ENCODE data around the gene ARHGAP23.

The ARHGAP23 gene

DNA sequence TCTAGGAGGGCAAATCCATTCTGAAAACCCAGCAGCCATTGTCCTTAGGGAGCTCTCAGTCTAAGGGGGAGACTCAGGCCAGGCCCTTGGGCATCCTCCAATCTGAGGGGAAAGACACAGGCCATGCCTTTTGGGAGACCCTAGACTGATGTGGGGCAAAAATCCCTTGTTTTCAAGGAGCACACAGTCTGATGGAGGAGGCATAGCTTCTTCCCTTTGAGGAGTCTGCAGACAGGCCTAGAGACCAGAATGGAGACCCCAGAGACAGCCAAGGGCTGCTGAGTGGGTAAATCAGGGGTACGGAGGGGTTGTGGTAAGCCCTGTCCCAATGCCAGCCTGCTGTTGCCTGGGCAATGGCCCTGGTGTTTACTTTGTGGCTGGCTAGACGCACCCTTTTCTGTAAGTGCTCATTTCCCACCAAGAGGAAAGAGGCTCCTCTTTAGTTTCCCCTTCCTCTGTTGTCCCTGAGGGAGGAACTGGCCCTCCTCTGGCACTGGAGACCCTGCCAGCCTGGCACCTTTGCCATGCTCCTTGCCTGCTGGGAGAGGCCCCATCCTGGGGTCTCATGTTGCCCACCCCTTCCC, 19.3 kb downstream of the ARHGAP23 start:
- DNase-seq, result no peak

DNA sequence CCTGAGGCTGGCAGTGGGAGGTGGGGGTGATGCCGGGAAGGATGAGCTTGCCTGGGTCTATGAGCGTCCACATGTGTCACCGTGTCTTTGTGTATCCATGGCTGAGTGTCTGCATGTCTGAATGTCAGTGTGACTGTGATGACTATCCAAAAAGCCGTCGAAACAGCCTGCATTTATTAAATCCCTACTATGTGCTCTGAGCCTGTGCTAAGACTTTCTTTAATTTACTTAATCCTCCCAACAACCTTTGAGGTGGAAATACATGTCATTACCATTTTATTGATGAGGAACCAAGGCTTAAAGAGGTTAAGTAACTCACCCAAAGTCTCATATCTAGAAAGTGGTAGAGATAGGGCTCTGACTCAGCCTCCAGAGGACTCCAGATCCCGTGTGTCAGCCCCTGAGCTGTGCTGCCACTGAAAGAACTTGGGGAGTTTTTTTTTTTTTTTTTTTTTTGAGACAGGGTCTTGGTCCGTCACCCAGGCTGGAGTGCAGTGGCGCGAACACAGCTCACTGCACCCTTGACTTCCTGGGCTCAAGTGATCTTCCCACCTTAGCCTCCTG, 20.0 kb downstream of the ARHGAP23 start:
- no peak for DNase-seq

DNA sequence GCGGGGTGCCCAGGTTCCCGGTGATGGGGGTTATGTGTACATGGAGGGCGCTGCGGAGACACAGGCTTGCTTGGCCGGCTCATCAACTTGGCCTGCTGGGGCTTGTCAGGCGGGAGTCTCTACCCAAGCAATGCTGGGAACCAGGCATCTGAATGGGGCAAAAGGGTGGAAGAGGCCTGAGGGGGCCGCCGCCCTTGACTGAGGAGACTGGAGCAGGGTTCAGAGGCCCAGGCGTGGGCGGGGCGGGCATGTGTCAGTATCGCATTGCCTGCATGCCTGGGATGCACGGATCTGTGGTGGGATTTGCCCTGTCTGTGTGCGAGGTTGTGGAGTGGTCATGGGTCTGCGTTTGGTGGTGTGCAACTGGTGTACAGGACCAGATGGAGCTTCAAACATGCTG, 21.1 kb downstream of the ARHGAP23 start:
- DNase-seq, result no peak

DNA sequence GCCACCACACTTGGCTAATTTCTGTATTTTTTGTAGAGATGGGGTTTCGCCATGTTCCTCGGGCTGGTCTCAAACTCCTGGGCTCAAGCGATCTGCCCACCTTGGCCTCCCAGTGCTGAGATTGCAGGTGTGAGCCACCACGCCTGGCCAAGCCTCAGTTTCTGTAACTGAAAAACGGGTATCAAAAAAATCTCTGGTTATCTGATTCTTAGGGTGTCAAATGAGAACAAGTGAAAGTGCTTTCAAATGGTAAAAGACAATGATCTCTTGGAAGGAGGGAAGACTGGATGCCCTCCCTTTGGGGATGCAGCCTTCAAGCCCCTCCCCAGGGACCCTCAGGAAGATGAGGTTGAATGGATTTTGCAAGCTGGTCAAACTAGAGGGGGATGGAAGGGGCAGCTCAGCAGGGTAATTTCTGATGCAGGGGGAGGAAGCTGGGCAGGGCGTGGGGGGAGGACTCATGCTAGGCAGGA, 22.3 kb downstream of the ARHGAP23 start:
- no peak for DNase-seq

DNA sequence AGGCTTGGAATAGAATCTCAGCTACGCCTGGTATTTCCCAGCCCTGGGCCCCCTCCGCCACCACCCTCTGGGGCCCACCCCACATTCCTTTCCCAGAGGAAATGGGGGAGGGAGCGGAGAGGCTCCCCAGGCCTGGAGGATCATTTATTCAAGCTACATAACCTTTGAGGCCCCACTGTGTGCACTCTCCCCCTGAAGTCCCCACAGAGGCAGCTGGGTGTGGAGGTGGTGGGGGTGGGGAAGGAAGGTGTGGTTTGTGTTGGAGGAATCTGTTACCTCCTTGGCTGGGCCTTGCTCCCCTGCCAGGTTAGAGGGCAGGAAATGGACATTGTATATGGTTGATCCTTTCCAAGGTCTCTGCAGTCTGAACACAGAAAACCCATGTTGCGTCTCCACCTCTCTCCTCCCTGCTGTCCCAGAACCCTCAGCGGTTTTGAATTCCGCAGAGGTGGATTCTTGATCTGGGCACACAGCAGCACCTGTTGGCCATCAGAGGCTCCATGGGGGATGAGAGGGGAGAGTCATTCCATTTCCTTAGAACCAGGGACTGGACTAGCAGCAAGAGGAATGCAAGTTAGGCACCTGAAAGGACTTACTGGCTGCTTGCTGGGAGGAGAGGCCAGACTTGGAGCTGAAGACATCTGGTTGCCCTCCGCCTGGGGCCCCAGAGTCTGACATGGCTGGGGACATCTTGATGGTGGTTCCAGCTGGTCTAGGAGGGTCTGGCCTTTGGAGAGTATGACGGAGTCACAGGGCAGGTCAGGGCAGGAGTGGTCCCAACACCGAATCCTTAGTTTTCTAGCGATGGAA, 23.0 kb downstream of the ARHGAP23 start:
- no peak for DNase-seq

DNA sequence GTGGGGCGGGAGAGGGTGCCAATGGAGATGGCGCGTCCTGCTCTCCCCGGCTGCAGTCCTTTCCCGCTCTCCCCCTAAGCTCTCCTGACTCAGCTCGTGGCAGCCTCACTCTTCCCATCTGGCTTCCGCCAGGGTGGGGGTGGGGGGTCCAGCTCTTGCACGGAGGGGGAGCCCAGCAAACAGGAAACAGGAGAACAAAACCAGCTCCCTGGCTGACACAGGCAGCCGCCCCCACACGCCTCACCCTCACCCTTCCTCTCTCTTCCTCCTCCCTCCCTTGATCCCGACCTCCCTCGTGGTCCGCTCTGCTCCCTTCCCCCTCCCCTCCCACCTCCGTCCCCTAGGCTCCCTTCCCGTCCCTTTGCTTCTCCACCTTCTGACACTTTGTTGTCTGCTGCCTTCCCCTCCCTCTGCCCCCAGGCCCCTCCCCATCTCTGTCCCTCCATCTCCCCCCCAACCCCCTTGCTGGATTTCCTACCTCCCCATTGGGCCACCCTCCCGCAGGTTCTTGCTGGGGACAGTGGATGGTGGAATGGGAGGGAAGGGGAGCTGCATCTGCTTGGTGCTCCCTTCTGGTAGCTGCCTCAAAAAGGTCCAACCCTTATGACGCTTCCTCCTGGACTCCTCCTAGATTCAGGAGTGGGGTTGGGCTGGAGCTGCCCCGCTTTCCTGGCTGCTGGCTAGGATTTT, 23.7 kb downstream of the ARHGAP23 start:
- DNase-seq, result no peak

DNA sequence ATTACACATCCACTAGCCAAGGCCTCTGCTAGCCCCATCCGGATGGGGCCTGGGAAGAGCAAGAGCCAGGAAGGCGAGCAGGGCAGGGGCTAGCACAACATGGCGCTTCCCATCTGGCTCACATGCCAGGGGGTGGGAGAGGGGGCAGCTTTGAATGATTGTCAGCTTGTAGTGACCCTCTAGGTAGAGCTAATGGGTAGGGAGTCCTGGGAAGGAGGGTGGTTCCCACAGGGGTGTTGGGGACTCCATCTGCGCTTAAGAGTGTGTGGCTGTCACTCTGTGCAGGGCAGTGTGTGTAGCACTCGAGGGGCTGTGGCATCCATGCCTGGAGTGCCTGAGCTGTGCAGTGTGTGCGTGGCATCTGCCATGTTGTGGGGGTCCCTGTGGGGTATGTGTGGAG, 24.5 kb downstream of the ARHGAP23 start:
- no peak for DNase-seq

DNA sequence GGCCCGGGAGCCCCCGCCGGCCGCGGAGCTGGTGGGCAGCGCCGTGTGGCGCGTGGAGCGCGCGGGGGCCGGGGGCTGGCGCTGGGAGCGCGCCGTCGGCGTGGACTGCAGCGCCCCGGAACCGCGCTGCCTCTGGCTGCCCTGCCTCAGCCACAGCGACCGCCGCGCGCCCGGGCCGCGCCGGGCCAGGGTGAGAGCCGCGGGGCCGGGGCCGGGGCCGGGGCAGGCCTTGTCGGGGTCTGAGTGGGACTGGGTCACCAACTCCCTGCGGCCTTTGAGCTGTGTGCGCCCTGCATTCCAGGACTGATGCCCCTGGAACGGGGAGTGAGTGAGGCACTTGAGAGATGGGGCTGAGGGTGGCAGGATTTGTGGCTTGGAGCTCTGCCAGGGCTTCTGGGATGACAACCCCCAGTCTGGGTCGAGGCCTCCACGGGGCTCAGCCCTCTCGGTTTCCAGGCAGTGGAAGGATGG, 25.7 kb downstream of the ARHGAP23 start:
- no peak for DNase-seq

DNA sequence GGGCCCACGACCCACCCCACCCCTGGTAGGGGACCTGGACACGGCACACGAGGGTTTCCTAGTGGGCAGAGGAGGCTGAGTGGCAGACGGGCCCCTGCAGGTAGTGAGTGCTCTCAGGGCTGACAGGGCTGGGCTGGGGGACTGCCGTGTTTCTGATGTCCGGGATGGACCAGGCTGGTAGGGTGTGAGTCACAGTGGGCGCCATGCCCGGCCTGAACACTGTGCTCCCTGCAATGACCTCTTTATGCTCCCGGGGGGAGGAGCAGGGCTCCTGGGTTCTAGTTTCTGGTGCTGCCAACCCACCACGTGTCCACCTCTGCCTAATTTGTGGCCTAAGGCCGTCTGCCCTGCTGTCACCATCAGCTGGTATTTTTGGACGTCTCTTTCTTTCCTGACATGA, 26.3 kb downstream of the ARHGAP23 start:
- DNase-seq, result no peak

DNA sequence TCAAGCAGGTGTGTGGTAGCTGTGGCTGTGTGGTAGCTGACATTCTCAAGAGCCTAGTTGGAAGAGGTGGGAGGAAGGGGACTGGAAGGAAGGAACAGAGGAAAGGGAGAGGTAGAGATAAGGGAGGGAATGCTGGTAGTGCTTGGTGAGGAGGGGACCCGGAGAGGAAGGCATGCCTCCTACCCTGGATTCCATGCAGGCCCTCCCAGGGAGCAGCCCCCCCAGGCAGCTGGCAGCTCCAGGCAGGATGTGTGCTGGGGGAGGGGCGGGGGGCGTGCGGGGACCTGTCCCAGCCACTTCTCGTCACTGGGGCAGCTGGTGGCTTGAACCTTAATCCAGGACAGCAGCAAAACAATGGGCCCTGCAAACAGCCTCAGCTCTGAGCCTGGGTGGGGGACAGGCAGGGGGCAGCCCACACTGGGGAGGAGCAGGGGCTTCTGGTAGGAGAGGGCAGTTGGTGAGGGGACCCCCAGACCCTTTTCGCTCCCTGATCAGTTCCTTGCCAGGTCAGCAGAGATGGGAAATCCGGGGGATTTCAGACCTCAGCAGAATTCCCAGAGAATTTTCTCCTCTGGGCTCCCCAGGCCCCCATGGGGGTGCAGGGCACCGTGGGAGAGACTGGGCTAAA, 27.1 kb downstream of the ARHGAP23 start:
- DNase-seq, result no peak

DNA sequence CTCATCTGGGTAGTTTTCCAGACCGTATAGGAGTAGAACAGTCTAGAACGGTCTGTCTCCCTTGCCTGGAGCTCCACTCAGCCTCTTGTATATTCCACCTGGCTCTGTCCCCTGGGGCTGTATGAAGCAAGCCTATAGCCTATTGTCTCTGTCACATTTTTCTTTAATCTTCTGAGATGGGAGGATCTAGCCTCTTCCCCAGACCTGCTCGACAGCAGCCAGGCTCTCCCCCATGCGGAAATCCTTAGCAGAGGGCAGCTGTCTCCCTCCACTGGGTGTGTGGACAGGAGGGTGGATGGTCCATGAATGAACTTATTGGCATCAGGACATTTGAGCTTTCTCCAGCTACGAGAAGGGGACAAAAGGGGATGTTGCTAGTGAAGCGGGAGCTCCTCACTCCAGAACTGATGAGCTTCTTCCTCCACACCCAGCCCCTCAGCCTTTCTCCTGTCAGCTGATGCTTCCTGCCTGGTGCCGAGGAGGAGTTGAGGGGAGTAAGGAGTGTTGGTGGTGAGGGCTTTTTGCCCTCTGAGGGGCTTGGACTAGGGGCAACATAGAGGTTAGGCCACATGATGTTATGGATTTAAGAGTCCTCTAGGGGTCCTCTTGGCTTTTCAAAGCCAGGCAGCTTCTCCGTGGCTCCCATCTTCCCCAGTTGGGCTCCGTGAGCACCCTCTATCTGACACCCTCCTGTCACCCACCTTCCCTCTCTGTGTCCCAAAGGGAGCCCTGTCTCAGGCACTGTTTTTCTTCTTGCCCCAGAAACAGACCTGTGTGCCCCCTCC, 28.0 kb downstream of the ARHGAP23 start:
- DNase-seq, result no peak

DNA sequence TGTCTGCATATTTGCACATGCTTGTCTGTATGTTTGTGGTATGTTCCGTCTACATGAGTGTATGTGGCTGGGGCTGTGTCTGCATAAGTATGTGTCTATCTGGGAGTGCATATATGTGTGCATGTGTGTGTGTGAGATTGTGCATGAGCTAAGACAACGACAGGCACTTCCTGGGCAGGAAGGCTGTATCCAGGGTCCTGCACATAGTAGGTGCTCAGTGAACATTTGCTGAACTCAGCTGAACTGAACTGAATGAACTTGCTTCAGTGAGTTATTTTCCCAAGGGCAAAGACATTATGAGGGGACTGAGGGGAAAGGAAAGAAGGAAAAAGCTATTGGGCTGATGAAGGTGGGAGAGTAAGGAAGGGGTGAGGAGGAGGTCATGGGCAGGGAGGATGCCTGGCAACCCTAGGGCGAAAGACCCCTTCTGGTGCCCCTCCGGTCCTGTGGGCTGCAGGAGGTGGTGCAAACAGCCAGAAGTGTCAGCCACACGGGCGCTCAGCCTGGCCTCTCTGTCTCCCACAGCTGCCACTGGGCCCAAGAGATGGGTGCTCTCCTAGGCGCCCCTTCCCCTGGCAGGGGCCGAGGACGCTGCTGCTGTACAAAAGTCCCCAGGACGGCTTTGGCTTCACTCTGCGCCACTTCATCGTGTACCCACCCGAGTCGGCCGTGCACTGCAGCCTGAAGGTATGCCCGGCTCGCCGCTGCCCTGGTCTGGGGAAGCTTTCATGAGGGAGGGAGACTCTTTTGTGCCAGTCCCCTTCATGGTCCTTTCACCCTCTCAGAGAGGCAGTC, 29.5 kb downstream of the ARHGAP23 start:
- no peak for DNase-seq

DNA sequence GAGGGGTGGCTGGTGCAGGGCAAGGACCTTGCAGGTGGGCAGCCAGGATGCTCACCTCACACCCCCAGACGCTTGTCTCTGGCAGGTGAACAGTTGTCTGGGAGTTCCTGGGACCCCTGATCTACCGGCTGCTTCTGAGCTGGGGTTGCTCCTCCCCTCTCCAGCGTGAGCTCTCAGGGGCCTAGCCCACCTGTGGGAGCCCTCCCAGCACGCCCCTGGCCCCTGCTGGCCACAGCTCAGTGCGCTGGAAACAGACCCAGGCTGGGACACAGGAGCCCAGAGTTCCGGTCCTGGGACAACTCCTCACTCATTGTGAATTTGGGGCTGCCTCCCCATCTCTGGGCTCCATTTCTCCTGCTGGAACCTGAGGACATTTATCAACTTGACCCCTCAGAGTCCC, 30.3 kb downstream of the ARHGAP23 start:
- no peak for DNase-seq

DNA sequence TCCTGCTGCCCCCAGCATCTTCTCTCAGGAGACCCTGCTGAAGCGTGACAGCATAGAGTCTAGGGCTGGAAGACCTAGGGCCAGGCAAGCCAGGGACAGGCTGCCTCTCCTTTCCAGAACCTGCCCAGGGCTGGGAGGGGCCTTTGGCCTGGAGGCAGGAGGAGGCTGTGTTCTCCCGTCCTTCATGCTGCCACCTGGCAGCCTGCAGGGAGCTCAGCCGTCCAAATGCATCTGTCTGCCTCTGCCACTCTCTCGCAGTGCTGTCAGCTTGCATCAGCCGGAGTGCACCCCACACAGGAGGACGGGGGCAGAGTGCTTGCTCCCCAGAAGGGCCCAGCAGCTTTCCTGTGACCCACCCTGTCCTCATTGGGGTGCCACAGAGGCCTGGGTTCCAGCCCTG, 31.3 kb downstream of the ARHGAP23 start:
- DNase-seq, result no peak

DNA sequence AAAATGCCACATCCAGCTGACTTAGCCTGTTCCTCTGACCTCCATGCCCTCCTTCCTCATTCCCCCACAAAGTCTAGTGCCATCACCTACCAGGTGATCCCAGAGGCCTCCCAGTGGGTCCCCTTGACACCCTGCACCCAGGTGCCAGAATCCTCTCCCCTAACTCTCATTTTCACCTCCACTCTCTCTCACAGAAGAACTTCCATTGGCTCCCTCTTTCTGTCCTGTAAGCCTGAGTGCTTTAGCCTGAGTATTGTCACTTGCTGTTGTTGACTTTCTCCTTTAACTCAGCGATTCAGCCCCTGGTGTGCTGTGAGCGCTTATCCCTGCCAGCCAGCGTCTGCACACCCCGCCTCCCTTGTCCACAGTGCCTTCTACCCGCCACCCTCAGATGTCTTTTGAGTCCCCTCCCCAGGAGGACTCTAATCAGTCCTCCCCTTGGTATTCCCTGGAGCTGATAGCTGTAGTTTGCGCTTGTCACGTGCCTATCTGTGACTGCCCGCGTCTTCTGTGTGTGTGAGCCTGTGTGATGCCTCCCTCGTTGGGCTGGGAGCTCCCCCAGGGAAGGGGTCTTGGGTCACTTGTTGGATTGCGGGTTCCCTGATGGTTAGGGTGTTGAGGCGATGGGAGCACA, 31.9 kb downstream of the ARHGAP23 start:
- no peak for DNase-seq

DNA sequence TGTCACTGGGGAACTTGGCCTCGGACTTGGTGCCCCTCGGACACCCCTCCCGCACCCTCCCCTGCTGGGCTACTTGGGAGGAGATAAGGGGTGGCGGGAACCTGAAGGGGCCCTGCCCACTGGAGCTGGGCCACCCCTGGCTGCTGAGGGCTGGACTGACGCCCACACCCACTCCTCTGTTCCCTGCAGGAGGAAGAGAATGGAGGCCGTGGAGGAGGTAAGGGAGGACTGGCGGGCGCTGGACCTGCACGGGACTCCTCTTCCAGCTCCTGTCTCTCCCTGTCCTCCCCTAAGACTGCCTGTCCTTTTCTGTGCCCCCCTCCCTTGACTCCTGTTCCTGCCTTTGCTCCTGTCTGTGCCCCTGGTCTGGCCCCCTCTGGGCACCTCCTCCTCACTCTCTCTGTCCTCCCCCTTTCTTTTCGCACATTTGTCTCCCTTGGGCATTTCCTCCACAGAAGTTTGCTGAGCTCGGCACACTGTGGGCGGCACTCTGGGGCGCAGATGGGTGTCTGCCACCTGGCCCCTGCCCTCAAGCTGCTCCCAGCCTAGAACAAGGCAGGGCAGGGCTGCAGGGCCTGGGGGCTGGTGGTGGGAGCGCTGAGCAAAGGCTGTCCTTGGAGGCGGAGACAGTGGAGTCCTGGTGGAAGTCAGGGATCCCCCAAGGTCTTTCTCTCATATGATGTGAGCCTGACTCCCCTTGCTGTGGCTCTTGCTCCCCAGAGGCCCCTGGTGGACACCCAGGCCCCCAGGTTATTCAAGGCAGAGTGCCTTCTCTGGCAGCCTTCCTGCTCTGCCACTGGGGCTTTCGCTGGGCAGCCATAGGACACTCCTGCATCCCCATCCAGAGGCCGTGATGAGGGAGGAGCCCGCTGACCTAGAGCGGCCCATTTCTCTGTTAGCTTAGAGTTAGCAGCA, 32.7 kb downstream of the ARHGAP23 start:
- no peak for DNase-seq

DNA sequence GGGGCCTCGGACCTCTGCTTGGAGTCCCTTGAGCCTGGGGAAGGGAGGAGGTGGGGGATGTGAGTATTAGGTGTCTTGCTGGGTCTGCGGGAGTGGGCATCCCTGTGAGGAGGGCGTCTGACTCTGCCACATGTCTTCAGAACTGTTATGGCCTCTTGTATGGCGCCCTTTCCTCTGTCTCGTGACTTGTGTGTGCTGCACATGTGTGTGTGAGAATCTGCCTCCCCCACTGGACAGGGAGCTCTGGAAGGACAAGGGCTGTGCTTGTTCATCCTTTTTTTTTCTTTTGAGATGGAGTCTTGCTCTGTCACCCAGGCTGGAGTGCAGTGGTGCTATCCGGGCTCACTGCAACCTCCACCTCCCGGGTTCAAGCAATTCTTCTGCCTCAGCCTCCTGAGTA, 33.4 kb downstream of the ARHGAP23 start:
- DNase-seq, result no peak

DNA sequence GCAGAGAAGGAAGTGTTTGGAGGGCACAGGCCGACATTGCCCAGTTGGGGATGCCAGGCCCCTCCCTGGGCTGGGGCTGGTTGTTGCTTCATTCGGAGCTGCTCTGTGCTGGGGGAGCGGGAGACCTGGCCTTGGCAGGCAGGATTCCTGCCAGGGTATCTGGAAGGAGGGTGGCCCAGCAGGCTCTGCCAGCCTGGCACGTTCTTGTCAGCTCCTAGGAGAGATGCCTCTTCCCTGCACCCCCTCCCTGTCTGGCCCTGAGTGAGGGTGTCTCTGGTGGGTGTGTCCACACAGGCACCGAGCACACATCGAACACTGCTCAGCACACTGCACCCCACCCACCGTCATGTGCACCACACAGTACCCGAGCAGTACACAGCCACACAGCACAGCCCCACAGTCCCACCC, 35.2 kb downstream of the ARHGAP23 start:
- DNase-seq, result no peak

DNA sequence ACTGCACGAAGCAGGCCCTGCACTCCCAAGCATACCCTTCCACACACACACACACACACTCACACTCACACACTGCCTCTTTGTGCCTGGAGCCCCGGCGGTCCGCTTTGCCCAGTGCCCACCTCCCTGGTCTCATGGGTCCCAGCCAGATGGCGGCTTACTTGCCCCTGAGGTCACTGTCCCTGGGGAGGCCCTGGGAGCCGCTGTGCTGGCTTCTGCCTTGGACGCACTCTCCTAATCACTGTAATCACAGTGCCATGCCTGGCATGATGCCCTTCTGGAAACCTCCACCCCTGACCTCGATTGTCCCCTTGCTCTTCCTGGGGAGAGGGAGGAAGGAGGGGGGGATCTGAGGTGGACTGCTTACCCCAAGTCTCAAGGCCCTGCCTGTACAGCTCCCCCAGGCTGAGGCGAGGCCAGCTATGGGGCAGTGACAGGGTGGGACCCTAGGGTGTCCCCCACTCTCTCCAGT, 36.0 kb downstream of the ARHGAP23 start:
- no peak for DNase-seq
